SH-SY5Y (cell line): Measurements from ENCODE around the gene OR2T6.

Experiments
- GATA2 ChIP-seq: IDR thresholded peaks from 2 replicates; pipeline ENCODE4 v1.6.1; 2011; ENCODE audit warnings: mild to moderate bottlenecking, low read depth, low read length
- GATA3 ChIP-seq: IDR thresholded peaks from 2 replicates; pipeline ENCODE4 v1.6.1; 2011; ENCODE audit warnings: low read depth, mild to moderate bottlenecking, low read length, moderate library complexity

GRCh38 chr1:248376916-248377315 lies 1.4 kb downstream of the OR2T6 start:
- no peak for TF ChIP-seq GATA2
- no peak for TF ChIP-seq GATA3
